ENCODE results near the gene TMEM187. TPM values are rescaled to one million over a fixed set of nuclear protein-coding genes. Genes with fewer than 3 reads are reported as not detected.

The TMEM187 gene
- total and polyA plus RNA-seq, 9 donors, result 2.6 to 11.6 (median 9.4) TPM

DNA sequence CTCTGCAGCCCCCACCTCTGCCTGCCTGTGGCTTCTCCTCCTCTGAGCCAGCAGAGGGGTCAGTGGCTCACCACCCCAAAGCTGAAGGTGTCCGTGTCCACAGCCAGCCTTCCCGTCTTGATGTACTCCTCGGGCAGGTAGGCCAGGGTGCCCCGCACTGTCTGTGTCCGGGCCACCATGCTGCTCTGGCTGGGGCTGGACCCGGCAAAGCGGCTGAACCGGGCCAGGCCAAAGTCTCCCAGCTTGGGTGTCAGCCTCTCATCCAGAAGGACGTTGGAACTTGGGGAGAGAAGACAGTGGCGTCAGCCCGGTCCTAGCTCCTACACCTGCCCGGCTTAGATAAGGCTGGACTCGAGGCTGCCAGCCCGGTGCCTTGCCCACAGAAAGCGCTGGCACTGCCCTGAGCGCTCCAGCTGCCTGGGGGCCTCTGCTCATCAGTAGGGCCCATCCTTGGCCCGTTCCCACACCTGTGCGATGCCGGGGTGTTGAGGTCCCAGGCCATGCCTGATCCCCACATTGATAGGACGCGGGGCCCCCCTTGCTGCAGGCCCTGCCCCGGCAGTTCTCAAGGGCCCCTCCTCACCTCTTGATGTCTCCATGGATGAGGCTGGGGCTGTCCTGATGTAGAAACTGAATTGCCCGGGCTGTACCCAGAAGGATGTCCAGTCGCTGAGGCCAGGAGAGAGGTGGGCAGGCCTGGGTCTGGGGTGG lies 44.0 kb downstream of the TMEM187 start:
- H3K36me3 ChIP-seq, result no peaks in the 10 kb centered on the region
- no peaks in the 10 kb centered on the region for H3K27me3 ChIP-seq
- H3K27ac ChIP-seq, result no peak overlapping the region
- no peaks in the 10 kb centered on the region for H3K4me1 ChIP-seq (ENCODE audit: insufficient read depth)
- H3K4me3 ChIP-seq, result no peak overlapping the region
- DNase-seq, result no peak
- no peak for TF ChIP-seq POLR2A (IDR thresholded peaks at IDR 0.05)
- TF ChIP-seq, protein P1, sequence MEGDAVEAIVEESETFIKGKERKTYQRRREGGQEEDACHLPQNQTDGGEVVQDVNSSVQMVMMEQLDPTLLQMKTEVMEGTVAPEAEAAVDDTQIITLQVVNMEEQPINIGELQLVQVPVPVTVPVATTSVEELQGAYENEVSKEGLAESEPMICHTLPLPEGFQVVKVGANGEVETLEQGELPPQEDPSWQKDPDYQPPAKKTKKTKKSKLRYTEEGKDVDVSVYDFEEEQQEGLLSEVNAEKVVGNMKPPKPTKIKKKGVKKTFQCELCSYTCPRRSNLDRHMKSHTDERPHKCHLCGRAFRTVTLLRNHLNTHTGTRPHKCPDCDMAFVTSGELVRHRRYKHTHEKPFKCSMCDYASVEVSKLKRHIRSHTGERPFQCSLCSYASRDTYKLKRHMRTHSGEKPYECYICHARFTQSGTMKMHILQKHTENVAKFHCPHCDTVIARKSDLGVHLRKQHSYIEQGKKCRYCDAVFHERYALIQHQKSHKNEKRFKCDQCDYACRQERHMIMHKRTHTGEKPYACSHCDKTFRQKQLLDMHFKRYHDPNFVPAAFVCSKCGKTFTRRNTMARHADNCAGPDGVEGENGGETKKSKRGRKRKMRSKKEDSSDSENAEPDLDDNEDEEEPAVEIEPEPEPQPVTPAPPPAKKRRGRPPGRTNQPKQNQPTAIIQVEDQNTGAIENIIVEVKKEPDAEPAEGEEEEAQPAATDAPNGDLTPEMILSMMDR (IDR thresholded peaks at IDR 0.05), result no peak
- TF ChIP-seq EP300 (IDR thresholded peaks at IDR 0.05), result no peak
- no peaks in the 10 kb centered on the region for H3K9me3 ChIP-seq
- intact Hi-C loops (cut with DNase I), result loop anchor here in 2 of 4 donors (5.0 kb wide), 2 partner anchors 36 to 76 kb away; no protein-coding TSS in a partner anchor
- WGBS, 3 donors, result 85 to 91% (median 85%) methylated on average over 19 to 24 of the region's 24 CpGs

DNA sequence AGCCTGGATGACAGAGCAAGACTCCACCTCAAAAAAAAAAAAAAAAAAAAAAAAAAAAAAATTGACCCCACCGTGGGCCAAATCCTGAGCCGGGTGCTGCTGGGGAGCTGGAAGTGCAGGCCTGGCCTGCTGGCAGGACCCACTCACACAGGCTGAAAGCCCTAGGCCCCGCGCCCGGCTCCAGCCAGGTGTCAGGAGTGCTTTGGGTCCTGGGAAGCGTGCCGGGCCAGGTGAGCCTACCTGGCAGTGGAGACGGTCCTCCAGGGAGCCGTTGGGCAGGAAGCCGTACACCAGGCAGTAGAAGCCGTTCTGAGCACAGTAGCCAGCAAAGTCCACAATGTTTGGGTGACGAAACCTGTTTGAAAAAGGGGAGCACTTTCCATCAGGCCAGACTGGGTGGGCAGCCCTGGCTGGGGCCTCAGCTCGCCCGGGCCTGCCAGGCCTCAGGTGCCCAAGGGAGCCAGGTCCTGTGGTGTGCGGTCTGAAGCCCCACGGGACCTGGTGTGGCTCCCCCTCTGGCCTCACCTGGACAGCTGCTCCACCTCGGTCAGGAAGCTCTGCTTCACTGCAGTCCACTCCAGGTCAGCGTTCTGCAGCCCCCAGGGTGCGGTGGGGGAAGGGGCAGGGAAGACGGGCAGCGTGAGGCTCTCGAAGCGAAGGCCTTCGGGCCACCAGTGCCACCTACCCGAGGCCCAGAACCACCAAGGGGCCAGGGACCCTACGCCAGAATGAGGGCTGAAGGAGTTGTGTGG lies 45.4 kb downstream of the TMEM187 start:
- intact Hi-C loops (cut with DNase I), result loop anchor here in 2 of 4 donors (5.0 kb wide), 2 partner anchors 34 to 74 kb away; no protein-coding TSS in a partner anchor
- H3K4me3 ChIP-seq, result no peak overlapping the region

DNA sequence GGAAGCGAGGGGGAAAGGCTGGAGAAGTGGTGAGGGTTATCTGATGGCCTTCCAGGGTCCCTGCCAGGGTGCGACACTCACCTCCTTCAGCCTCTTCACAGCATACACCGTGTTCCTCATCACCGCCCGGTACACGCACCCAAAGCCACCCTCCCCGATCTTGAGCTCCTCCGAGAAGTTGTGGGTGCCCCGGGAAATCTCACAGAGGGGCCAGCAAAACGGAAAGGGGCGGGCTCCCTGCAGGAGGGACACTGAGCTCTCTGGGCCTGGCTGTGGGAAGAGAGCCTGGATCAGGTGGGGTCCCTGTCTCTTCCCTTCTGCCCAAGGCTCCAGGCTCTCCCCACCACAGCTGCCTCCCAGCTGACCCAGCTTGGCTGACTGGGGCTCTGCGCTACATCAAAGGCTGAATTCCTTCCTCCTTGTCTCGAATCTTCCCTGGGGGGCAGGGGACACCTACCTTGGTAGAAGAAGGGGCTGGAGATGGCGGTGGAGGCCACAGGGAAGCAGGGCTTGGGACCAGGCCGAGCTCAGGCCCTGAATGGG lies 46.0 kb downstream of the TMEM187 start:
- H3K4me1 ChIP-seq (ENCODE audit: insufficient read depth), result no peaks in the 10 kb centered on the region
- H3K27me3 ChIP-seq, result no peaks in the 10 kb centered on the region
- no peak for DNase-seq
- H3K27ac ChIP-seq, result peak overlapping the region; percentile 8 to 71
- intact Hi-C loops (cut with DNase I), result loop anchor here in 2 of 4 donors (5.0 kb wide), 2 partner anchors 34 to 74 kb away; no protein-coding TSS in a partner anchor
- 78 to 83% (median 78%) methylated on average over 15 of the region's 15 CpGs for WGBS, 3 donors
- no peaks in the 10 kb centered on the region for H3K36me3 ChIP-seq
- no peaks in the 10 kb centered on the region for H3K9me3 ChIP-seq
- no peak for TF ChIP-seq EP300 (IDR thresholded peaks at IDR 0.05)
- TF ChIP-seq POLR2A (IDR thresholded peaks at IDR 0.05), result no peak
- TF ChIP-seq, protein P1 (IDR thresholded peaks at IDR 0.05), result no peak
- peak overlapping the region; percentile 48 for H3K4me3 ChIP-seq

More for the DNA sequence above, 45.4 kb downstream of the TMEM187 start:
- 84 to 88% (median 85%) methylated on average over 25 to 26 of the region's 26 CpGs for WGBS, 3 donors
- no peaks in the 10 kb centered on the region for H3K27me3 ChIP-seq
- peak overlapping the region in 1 of 2 donors; percentile 71 for H3K27ac ChIP-seq
- no peak for DNase-seq
- no peaks in the 10 kb centered on the region for H3K36me3 ChIP-seq
- TF ChIP-seq, protein P1 (IDR thresholded peaks at IDR 0.05), result no peak
- no peak for TF ChIP-seq POLR2A (IDR thresholded peaks at IDR 0.05)
- no peak for TF ChIP-seq EP300 (IDR thresholded peaks at IDR 0.05)
- no peaks in the 10 kb centered on the region for H3K4me1 ChIP-seq (ENCODE audit: insufficient read depth)
- no peaks in the 10 kb centered on the region for H3K9me3 ChIP-seq

DNA sequence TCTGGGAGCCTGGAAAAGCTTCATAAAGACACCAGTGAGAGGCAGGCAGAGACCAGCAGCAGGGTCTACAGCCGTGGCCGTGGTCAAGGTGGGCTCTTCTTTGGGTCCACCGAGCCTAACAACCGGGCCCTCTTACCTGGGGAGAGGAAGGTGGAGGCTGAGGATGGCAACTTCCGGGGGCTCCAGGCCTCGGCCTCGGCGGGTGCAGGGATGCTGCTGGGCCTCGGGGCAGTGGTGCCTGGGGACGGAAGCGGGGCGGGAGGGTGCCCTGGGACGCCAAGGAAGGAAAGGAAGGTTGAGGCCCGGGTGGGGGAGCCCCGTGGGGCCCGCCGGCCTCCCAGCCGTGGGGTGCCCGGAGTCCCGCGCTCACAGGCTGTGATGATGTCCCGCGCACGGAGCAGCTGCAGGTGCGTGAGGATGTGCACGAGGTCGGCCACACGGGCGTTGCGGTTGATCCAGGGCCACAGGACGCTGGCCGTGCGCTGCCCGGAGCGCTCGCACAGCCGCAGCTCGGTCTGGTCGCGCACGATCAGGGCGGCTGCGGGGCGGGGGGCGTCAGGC lies 46.6 kb downstream of the TMEM187 start:
- intact Hi-C loops (cut with DNase I), result loop anchor here in 2 of 4 donors (5.0 kb wide), 2 partner anchors 33 to 73 kb away; no protein-coding TSS in a partner anchor

More for the DNA sequence above, 46.6 kb downstream of the TMEM187 start:
- peak overlapping the region; percentile 48 for H3K4me3 ChIP-seq
- H3K4me1 ChIP-seq (ENCODE audit: insufficient read depth), result no peaks in the 10 kb centered on the region
- H3K36me3 ChIP-seq, result no peaks in the 10 kb centered on the region
- 36 to 49% (median 48%) methylated on average over 26 to 45 of the region's 45 CpGs for WGBS, 3 donors
- no peaks in the 10 kb centered on the region for H3K9me3 ChIP-seq
- peak overlapping the region; percentile 8 to 71 for H3K27ac ChIP-seq
- TF ChIP-seq, protein P1 (IDR thresholded peaks at IDR 0.05), result no peak
- TF ChIP-seq EP300 (IDR thresholded peaks at IDR 0.05) (no peak), POLR2A (IDR thresholded peaks at IDR 0.05) (no peak)
- DNase-seq, result no peak
- H3K27me3 ChIP-seq, result no peaks in the 10 kb centered on the region

Data from ovary (tissue), 9 donors.